CD4-positive, alpha-beta memory T cell (primary cell): ENCODE data around the gene FCGR1A. TPM values are rescaled to one million over a fixed set of nuclear protein-coding genes. Genes with fewer than 3 reads are reported as not detected.
"Not testable (repeated sequence)": the region's sequence is repeated elsewhere in the genome, so short reads cannot be mapped to it uniquely, and the experiment has no call there.

Experiments
- CTCF ChIA-PET: fragments of 350-600 bp; sonication (Branson Sonifier 250); formaldehyde crosslinking; loops from one replicate; lab custom pipeline; 2021; ENCODE audit warnings: inconsistent platforms; ENCODE audit not compliant: partially characterized antibody; lab: Charles Lee
- POLR2A ChIA-PET: fragments of 350-600 bp; sonication (Branson Sonifier 250); formaldehyde crosslinking; loops from one replicate; lab custom pipeline; 2021; ENCODE audit not compliant: partially characterized antibody; lab: Charles Lee
- DNase-seq, 5 donors: peaks; one replicate each; pipeline versions ENCODE4 v3.0.0 to v3.0.0-alpha.2; 2020 to 2022; ENCODE audit warnings: mixed read lengths in 1 of 5
- H3K27ac ChIP-seq: one replicate; pipeline ENCODE4 v1.7.0; 2013; ENCODE audit warnings: low read depth, low read length
- H3K27me3 ChIP-seq: 2 replicates; pipeline ENCODE4 v1.7.0; 2013; ENCODE audit warnings: mild to moderate bottlenecking, low read length, moderate library complexity; ENCODE audit not compliant: insufficient read depth
- H3K36me3 ChIP-seq: 2 replicates; pipeline ENCODE4 v1.7.0; 2013; ENCODE audit warnings: mild to moderate bottlenecking, low read length, moderate library complexity; ENCODE audit not compliant: insufficient read depth
- H3K4me1 ChIP-seq: 2 replicates; pipeline ENCODE4 v1.7.0; 2013; ENCODE audit warnings: mild to moderate bottlenecking, low read length, moderate library complexity; ENCODE audit not compliant: insufficient read depth
- H3K4me3 ChIP-seq, 2 donors: one replicate each; pipeline ENCODE4 v1.7.0; 2013; ENCODE audit warnings: low read length in 2 of 2, mild to moderate bottlenecking in 1 of 2
- H3K9me3 ChIP-seq, 2 donors: one replicate each; pipeline ENCODE4 v1.7.0; 2013; ENCODE audit warnings: low read length in 2 of 2, control low read depth in 1 of 2; ENCODE audit not compliant: control insufficient read depth in 1 of 2
- H3K27ac Mint-ChIP-seq, 7 donors: one replicate each; pipeline ENCODE4 v1.8.0; 2020 to 2021; ENCODE audit warnings: mixed read lengths in 7 of 7, mild to moderate bottlenecking in 6 of 7, inconsistent platforms in 3 of 7, moderate library complexity in 3 of 7
- H3K27me3 Mint-ChIP-seq, 2 donors: one replicate each; pipeline ENCODE4 v1.8.0; 2020 to 2021; ENCODE audit warnings: mixed read lengths in 2 of 2
- H3K36me3 Mint-ChIP-seq, 2 donors: one replicate each; pipeline ENCODE4 v1.8.0; 2020 to 2021; ENCODE audit warnings: mixed read lengths in 2 of 2, inconsistent platforms in 1 of 2, mild to moderate bottlenecking in 1 of 2
- H3K4me1 Mint-ChIP-seq, 4 donors: one replicate each; pipeline ENCODE4 v1.8.0; 2020 to 2021; ENCODE audit warnings: mixed read lengths in 4 of 4, mild to moderate bottlenecking in 1 of 4
- H3K4me3 Mint-ChIP-seq, 8 donors: one replicate each; pipeline ENCODE4 v1.8.0; 2020 to 2021; ENCODE audit warnings: mixed read lengths in 8 of 8, mild to moderate bottlenecking in 7 of 8, moderate library complexity in 6 of 8, inconsistent platforms in 3 of 8
- H3K9me3 Mint-ChIP-seq, 8 donors: one replicate each; pipeline ENCODE4 v1.8.0; 2020 to 2021; ENCODE audit warnings: mixed read lengths in 8 of 8, mild to moderate bottlenecking in 5 of 8, inconsistent platforms in 3 of 8, moderate library complexity in 1 of 8
- intact Hi-C: fragments of 100-400 bp; cut with micrococcal nuclease; formaldehyde crosslinking; loops from one replicate; pipeline ENCODE4 v1.15.1; 2023
- polyA plus RNA-seq, 2 donors: library from polyadenylated mRNA; unstranded; fragments of 300-500 nt; fragmentation: Illumina TruSeq; gene quantifications; one replicate each; pipeline ENCODE4 v1.2.3, GENCODE V29; 2021
- total RNA-seq, 2 experiments: library from RNA; stranded (reverse); gene quantifications; one replicate each; pipeline ENCODE4 v1.2.3, GENCODE V29; 2021

FCGR1A gene
- total and polyA plus RNA-seq, 4 experiments from 2014 or later = 0.53 TPM; not detected in 3

- H3K9me3 ChIP-seq, H3K36me3 Mint-ChIP-seq, H3K4me1 Mint-ChIP-seq, H3K27ac ChIP-seq, intact Hi-C loops, H3K27me3 ChIP-seq, H3K27me3 Mint-ChIP-seq, DNase-seq, H3K4me1 ChIP-seq, H3K4me3 ChIP-seq, CTCF ChIA-PET, H3K27ac Mint-ChIP-seq, H3K9me3 Mint-ChIP-seq, H3K36me3 ChIP-seq, POLR2A ChIA-PET: not testable (repeated sequence)
- H3K4me3 Mint-ChIP-seq = peak overlapping the region; percentile 57 to 81 (median 78)
Measured at GRCh38 chr1:149747359-149748143, 34.9 kb upstream of the FCGR1A start.

DNA sequence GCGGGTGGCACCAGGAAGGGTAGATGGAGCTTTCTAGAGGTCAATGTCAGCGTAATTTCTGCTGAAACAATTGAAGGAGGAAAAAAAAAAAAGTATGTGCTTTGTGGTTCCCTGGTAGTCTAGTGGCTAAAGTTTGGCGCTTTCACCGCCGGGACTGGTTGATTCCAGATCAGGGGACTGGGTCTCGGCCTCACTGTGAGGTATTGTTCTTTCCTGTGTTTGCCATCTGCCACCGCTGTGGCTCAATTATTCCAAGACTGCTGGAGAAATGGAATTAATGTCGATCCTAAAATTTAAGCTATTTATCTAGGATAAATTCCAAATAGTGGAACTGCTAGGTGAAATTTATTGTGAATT is 34.4 kb upstream of the FCGR1A start:
- intact Hi-C loops, DNase-seq, H3K4me3 ChIP-seq, H3K4me1 ChIP-seq, H3K27ac Mint-ChIP-seq, H3K36me3 Mint-ChIP-seq, H3K36me3 ChIP-seq, H3K27ac ChIP-seq, H3K9me3 Mint-ChIP-seq, POLR2A ChIA-PET, H3K27me3 Mint-ChIP-seq, CTCF ChIA-PET, H3K27me3 ChIP-seq, H3K9me3 ChIP-seq, H3K4me1 Mint-ChIP-seq: not testable (repeated sequence)
- H3K4me3 Mint-ChIP-seq = peak overlapping the region in 5 of 8 donors; percentile 32 to 80 (median 76)

- H3K36me3 ChIP-seq, POLR2A ChIA-PET, intact Hi-C loops: not testable (repeated sequence)
Measured at GRCh38 chr1:149750562-149750961, 31.9 kb upstream of the FCGR1A start.

GRCh38 chr1:149752186-149752585 is 30.3 kb upstream of the FCGR1A start:
- H3K27ac ChIP-seq, intact Hi-C loops, H3K9me3 Mint-ChIP-seq, H3K4me3 Mint-ChIP-seq, H3K4me1 ChIP-seq, H3K4me1 Mint-ChIP-seq, H3K27me3 ChIP-seq, CTCF ChIA-PET, H3K27ac Mint-ChIP-seq, H3K36me3 Mint-ChIP-seq, H3K4me3 ChIP-seq, H3K27me3 Mint-ChIP-seq, DNase-seq, POLR2A ChIA-PET, H3K9me3 ChIP-seq, H3K36me3 ChIP-seq: not testable (repeated sequence)

More at GRCh38 chr1:149750562-149750961, 31.9 kb upstream of the FCGR1A start:
- H3K4me1 ChIP-seq, H3K9me3 Mint-ChIP-seq, H3K4me3 Mint-ChIP-seq, DNase-seq, H3K27ac ChIP-seq, H3K4me3 ChIP-seq, H3K4me1 Mint-ChIP-seq, H3K9me3 ChIP-seq, H3K27me3 Mint-ChIP-seq, H3K36me3 Mint-ChIP-seq, H3K27me3 ChIP-seq, H3K27ac Mint-ChIP-seq, CTCF ChIA-PET: not testable (repeated sequence)

GRCh38 chr1:149753466-149753865 is 29.0 kb upstream of the FCGR1A start:
- H3K27ac Mint-ChIP-seq, H3K4me3 ChIP-seq, intact Hi-C loops, H3K27ac ChIP-seq, H3K4me3 Mint-ChIP-seq, H3K36me3 ChIP-seq, H3K27me3 Mint-ChIP-seq, DNase-seq, H3K36me3 Mint-ChIP-seq, H3K4me1 ChIP-seq, POLR2A ChIA-PET, H3K9me3 Mint-ChIP-seq, H3K4me1 Mint-ChIP-seq, H3K27me3 ChIP-seq, CTCF ChIA-PET, H3K9me3 ChIP-seq: not testable (repeated sequence)

GRCh38 chr1:149755294-149755693 is 27.2 kb upstream of the FCGR1A start:
- DNase-seq, POLR2A ChIA-PET, H3K36me3 ChIP-seq, H3K9me3 Mint-ChIP-seq, H3K9me3 ChIP-seq, H3K27me3 Mint-ChIP-seq, H3K27me3 ChIP-seq, H3K36me3 Mint-ChIP-seq, H3K4me3 ChIP-seq, H3K27ac ChIP-seq, H3K4me1 ChIP-seq, CTCF ChIA-PET, intact Hi-C loops, H3K27ac Mint-ChIP-seq, H3K4me3 Mint-ChIP-seq, H3K4me1 Mint-ChIP-seq: not testable (repeated sequence)

GRCh38 chr1:149762294-149762693 is 20.2 kb upstream of the FCGR1A start:
- H3K4me3 ChIP-seq, H3K36me3 Mint-ChIP-seq, H3K27ac Mint-ChIP-seq, intact Hi-C loops, H3K27ac ChIP-seq, H3K9me3 Mint-ChIP-seq, H3K4me1 Mint-ChIP-seq, H3K36me3 ChIP-seq, H3K27me3 Mint-ChIP-seq, H3K4me3 Mint-ChIP-seq, POLR2A ChIA-PET, CTCF ChIA-PET, H3K27me3 ChIP-seq, H3K9me3 ChIP-seq, H3K4me1 ChIP-seq, DNase-seq: not testable (repeated sequence)
